Lower lobe of right lung (tissue), 2 donors: ENCODE measurements around the gene TSR3. TPM values are rescaled to one million over a fixed set of nuclear protein-coding genes. Genes with fewer than 3 reads are reported as not detected.

Source experiments
- ATAC-seq, 2 donors: fragments of 200-7000 bp; cut with Tn5 transposase; one replicate each; pipeline ENCODE4 v1.9.1; 2020 to 2022; ENCODE audit warnings: mild to moderate bottlenecking in 2 of 2, moderate library complexity in 2 of 2
- DNase-seq: peaks from one replicate; pipeline ENCODE4 v3.0.0-alpha.2; 2020
- H3K27ac ChIP-seq: fragments of 200-600 bp; one replicate; pipeline ENCODE4 v1.8.0; 2022
- H3K27me3 ChIP-seq: fragments of 200-600 bp; one replicate; pipeline ENCODE4 v1.8.0; 2022; ENCODE audit warnings: low read depth
- H3K36me3 ChIP-seq: fragments of 200-600 bp; one replicate; pipeline ENCODE4 v1.8.0; 2022; ENCODE audit warnings: mild to moderate bottlenecking
- H3K4me1 ChIP-seq: fragments of 200-600 bp; one replicate; pipeline ENCODE4 v1.8.0; 2022
- H3K4me3 ChIP-seq: fragments of 200-600 bp; one replicate; pipeline ENCODE4 v1.8.0; 2022; ENCODE audit warnings: mild to moderate bottlenecking
- H3K9me3 ChIP-seq: fragments of 200-600 bp; one replicate; pipeline ENCODE4 v1.8.0; 2022
- CTCF ChIP-seq: fragments of 200-600 bp; IDR thresholded peaks from one replicate; pipeline ENCODE4 v1.8.0; 2022; ENCODE audit warnings: antibody characterized with exemption, mild to moderate bottlenecking
- intact Hi-C: fragments of 100-400 bp; cut with DNase I; formaldehyde crosslinking; loops from one replicate; pipeline ENCODE4 v1.11.0; 2022
- total RNA-seq: library from RNA; stranded (reverse); fragmentation: NEBNext Ultra II Directional; extraction: Animal tissue kit (Norgen Biotek cat#: 25700); gene quantifications from one replicate; pipeline ENCODE4 v1.2.1, GENCODE V29; 2021
- donor health status: DM: no; HTN: yes; CAD: no; lungs with severe emphysema.

TSR3 gene
- total RNA-seq, 1 donor from 2014 or later: 39.5 TPM

GRCh38 chr16:1375741-1376410 lies 24.2 kb upstream of the TSR3 start:
- intact Hi-C loops: no loop called here
- Histone ChIP-seq H3K36me3 (peaks cover 29% of the 10 kb centered on the region), H3K4me1 (peaks cover 14% of the 10 kb centered on the region), H3K27ac (no peak overlapping the region), H3K4me3 (no peak overlapping the region), H3K9me3 (no peaks in the 10 kb centered on the region), H3K27me3 (no peaks in the 10 kb centered on the region)
- no peak for TF ChIP-seq CTCF
- ATAC-seq (no peak), DNase-seq (no peak)

- intact Hi-C loops: no loop called here
- TF ChIP-seq CTCF: no peak
- no peak overlapping the region for H3K27ac ChIP-seq
- H3K4me1 ChIP-seq: peaks cover 14% of the 10 kb centered on the region
- H3K4me3 ChIP-seq: no peak overlapping the region
- DNase-seq (no peak), ATAC-seq (no peak)
- no peaks in the 10 kb centered on the region for H3K9me3 ChIP-seq
- peaks cover 31% of the 10 kb centered on the region for H3K36me3 ChIP-seq
- no peaks in the 10 kb centered on the region for H3K27me3 ChIP-seq
These were observed 23.6 kb upstream of the TSR3 start for GRCh38 chr16:1375298-1375640.

GRCh38 chr16:1374418-1375297 lies 23.0 kb upstream of the TSR3 start:
- no peak for ATAC-seq
- H3K27me3 ChIP-seq: no peaks in the 10 kb centered on the region
- no peak overlapping the region for H3K4me3 ChIP-seq
- H3K27ac ChIP-seq: no peak overlapping the region
- TF ChIP-seq CTCF: no peak
- intact Hi-C loops: no loop called here
- H3K36me3 ChIP-seq: peaks cover 37% of the 10 kb centered on the region
- H3K9me3 ChIP-seq: no peaks in the 10 kb centered on the region
- peaks cover 14% of the 10 kb centered on the region for H3K4me1 ChIP-seq
- no peak for DNase-seq

GRCh38 chr16:1372292-1372950 lies 20.7 kb upstream of the TSR3 start:
- Histone ChIP-seq H3K27ac (no peak overlapping the region), H3K4me1 (no peaks in the 10 kb centered on the region), H3K36me3 (peaks cover 52% of the 10 kb centered on the region), H3K9me3 (no peaks in the 10 kb centered on the region), H3K27me3 (no peaks in the 10 kb centered on the region), H3K4me3 (no peak overlapping the region)
- no peak for TF ChIP-seq CTCF
- no peak for ATAC-seq
- DNase-seq: no peak
- intact Hi-C loops: no loop called here

- no peaks in the 10 kb centered on the region for H3K27me3 ChIP-seq
- peak; percentile 46 for DNase-seq
- intact Hi-C loops: no loop called here
- H3K9me3 ChIP-seq: no peaks in the 10 kb centered on the region
- ATAC-seq: no peak
- peaks cover 61% of the 10 kb centered on the region for H3K36me3 ChIP-seq
- no peaks in the 10 kb centered on the region for H3K4me1 ChIP-seq
- no peak overlapping the region for H3K4me3 ChIP-seq
- no peak overlapping the region for H3K27ac ChIP-seq
- TF ChIP-seq CTCF: no peak
These were observed 19.6 kb upstream of the TSR3 start for GRCh38 chr16:1371054-1371978.
